Left ventricle myocardium superior (tissue), 1 donor: ENCODE data around the gene ALX4. TPM values are rescaled to one million over a fixed set of nuclear protein-coding genes. Genes with fewer than 3 reads are reported as not detected.

Experiments
- ATAC-seq: fragments of 200-7000 bp; cut with Tn5 transposase; one replicate; pipeline ENCODE4 v1.9.1; 2020; ENCODE audit warnings: mild to moderate bottlenecking, moderate library complexity
- DNase-seq: peaks from one replicate; pipeline ENCODE4 v3.0.0-alpha.2; 2020
- intact Hi-C: fragments of 100-400 bp; cut with micrococcal nuclease; formaldehyde crosslinking; loops from one replicate; pipeline ENCODE4 v1.11.0; 2022
- total RNA-seq: library from RNA; stranded (reverse); fragmentation: NEBNext Ultra II Directional; extraction: Animal tissue kit (Norgen Biotek cat#: 25700); gene quantifications from one replicate; pipeline ENCODE4 v1.2.1, GENCODE V29; 2021
- donor health status: DM: no; HTN: yes; CAD: no; lungs with severe emphysema.

ALX4 gene
- total RNA-seq, 1 donor from 2014 or later, result 0.07 TPM

GRCh38 chr11:44306052-44306917, 3.7 kb downstream of the ALX4 start:
- DNase-seq (no peak), ATAC-seq (no peak)
- intact Hi-C loops, result no loop called here

DNA sequence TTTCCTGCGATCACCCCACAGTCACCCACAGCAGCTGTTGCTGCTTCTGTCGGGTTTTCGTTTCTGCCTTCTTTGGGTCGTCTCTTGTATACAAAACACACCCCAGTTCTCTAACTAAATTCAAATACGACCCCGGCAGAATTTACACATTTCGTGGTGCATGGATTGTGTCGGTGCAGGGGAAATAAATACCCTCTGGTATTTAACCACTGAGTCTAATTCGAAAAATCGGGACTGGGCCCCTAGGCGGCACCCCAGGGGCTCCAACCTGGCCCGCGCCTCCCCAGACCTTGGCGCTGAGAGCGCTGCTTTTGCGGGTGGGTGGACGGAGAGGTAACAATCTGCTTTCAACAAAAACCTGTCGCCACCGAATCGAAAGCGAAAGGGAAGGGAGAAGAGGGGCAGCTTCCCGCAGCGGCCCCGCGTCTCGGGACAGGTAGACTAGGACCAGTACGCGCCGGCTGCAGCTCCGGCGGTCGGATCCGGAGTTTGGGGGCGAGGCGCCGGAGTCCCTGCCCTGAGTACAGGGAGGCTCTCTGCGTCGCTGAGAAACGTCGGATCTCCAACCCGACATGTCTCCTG, 4.4 kb downstream of the ALX4 start:
- ATAC-seq (no peak), DNase-seq (no peak)
- intact Hi-C loops, result no loop called here

GRCh38 chr11:44305026-44305469, 4.9 kb downstream of the ALX4 start:
- ATAC-seq (no peak), DNase-seq (no peak)
- intact Hi-C loops, result no loop called here

GRCh38 chr11:44304091-44305025, 5.6 kb downstream of the ALX4 start:
- DNase-seq (no peak), ATAC-seq (no peak)
- intact Hi-C loops, result no loop called here

DNA sequence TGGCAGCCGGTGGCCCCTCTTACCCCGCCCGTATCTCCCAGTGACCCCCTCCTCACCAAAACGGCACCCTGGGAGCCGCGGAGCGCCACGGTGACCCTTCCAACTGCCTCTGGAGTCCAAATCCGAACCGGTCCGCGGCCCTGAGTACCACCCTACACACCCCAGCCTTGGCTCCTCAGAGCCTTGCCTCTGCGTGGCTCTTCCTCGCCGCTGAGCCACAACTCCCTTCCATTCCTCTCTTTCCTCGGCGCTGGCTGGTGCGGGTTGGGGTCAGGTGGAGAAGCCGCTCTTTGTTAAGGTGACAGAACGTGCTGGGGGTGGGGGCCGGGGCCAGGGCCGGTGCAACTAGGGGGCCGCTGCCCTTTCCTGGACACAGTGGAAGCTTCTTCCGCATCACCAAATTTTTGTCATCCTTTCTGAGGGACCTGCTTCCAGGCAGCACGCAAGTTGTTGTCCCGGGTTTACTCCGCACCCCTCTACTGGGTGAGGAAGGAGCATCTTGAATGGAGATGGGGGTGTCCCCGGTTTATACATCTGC, 6.5 kb downstream of the ALX4 start:
- intact Hi-C loops, result no loop called here
- DNase-seq (no peak), ATAC-seq (no peak)

GRCh38 chr11:44301564-44302271, 8.2 kb downstream of the ALX4 start:
- ATAC-seq (no peak), DNase-seq (no peak)
- intact Hi-C loops, result no loop called here

- ATAC-seq, result no peak
- intact Hi-C loops, result no loop called here
- no peak for DNase-seq
Measured at GRCh38 chr11:44300844-44301563, 8.9 kb downstream of the ALX4 start.

DNA sequence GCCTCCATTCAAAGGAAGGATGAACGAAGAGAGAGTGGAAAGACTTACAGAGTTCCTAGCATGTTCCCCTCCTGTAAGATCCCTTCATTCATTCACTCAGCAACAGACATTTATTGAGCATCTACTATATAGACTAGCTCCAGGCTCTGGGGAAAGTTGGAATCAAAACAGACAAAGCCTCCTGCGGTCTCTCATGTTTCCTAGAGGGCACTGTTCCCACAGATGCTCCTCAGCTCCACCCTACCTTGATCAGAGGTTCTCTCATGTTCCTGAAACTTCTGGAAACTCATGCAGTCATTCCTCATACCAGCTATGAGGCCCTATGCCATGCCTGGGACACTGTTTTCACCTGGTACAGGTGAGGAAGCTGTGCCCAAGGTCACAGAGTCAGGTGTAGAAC, 11.1 kb downstream of the ALX4 start:
- ATAC-seq (no peak), DNase-seq (no peak)
- intact Hi-C loops, result no loop called here

GRCh38 chr11:44290208-44290607, 19.7 kb downstream of the ALX4 start:
- ATAC-seq (no peak), DNase-seq (no peak)
- intact Hi-C loops, result no loop called here

DNA sequence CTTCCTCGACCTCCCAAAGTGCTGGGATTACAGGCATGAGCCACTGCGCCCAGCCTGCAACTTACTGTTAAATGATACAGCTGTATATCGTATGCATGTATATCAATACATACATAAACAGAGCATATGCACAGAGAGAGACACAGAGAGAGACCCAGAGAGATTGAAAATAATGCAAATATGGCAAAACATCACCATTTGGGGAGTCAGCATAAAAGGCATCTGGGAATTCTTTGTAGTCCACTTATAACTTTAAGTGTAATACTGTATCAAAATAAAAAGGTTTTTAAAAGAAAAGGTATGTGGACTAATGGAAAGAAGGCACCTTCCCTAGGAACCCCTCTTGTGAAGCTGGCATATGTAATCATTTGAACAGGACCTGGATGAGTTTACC, 21.8 kb downstream of the ALX4 start:
- no peak for DNase-seq
- no peak for ATAC-seq
- intact Hi-C loops, result no loop called here

DNA sequence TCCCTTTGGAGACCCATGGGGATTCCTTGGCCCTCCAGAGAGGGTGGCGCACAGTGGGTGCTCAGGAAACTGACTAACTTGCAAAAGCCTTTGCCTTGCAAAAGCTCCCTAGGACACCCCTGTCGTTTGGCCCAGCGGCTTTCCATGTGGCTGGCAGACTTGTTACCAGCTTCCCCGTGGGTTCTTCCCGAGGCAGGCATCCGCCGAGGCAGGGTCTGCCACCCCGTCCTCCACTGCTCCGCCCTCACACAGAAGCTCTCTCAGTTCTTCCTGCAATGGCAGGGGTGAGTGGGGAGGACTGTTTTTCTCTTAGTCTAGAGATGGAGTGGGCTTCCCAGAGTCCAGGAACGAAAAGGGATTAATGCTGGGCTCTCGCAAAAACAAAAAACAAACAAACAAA, 23.0 kb downstream of the ALX4 start:
- intact Hi-C loops, result loop anchor here (2.0 kb wide), 1 partner anchor 252 kb away; no protein-coding TSS in a partner anchor
- ATAC-seq (no peak), DNase-seq (no peak)

DNA sequence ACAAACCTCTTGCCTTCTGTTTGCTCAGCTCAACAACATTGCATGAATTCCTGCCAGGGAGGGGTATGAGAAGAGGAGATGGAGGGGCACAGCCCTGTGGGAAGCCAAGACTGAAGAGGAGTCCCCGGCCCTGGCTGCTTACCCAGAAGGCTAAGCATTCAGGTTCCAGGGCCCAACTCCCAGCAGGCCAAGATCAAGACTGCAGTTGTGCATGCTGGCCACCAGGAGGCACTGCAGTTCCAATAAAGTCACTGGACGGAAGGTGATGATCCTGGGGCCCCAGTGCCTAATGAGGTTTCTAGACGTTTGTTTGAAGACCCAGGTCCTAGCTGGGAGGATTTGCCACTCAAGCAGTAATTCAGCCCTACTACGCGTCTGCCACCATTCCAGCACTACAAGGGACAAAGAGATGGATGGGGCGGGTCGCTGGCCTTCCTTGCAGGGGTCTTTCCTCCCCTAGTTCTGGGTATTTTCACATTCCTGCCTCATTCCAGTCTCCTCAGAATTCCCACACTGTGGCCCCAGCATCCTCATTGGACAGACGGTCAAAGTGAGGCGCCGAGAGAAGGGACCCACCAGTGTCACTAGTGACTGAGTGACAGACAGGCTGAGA, 23.6 kb downstream of the ALX4 start:
- no peak for DNase-seq
- intact Hi-C loops, result loop anchor here (2.0 kb wide), 1 partner anchor 252 kb away; no protein-coding TSS in a partner anchor
- peak; percentile 71 for ATAC-seq

DNA sequence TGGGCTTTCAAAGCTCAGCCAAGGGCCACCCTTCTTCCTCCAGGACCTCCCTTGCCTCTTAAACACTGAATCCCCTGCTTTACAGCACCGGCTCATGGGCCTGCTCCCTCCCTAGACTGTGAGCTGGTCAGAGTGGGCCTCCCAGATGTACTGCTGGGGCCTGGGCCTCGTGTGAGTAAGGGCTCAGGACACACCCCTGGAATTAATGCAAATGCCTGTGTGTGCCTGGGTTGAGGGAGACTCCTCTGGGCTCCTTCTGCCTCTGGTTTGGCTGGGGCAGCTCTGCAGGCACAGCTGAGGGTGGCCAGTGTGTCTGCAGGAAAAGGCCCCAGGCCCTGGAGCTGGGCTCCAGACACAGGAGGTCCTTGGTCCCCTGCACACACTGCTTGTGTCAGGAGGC, 24.2 kb downstream of the ALX4 start:
- no peak for DNase-seq
- no peak for ATAC-seq
- intact Hi-C loops, result loop anchor here (2.0 kb wide), 1 partner anchor 253 kb away; no protein-coding TSS in a partner anchor

GRCh38 chr11:44282620-44283019, 27.3 kb downstream of the ALX4 start:
- no peak for DNase-seq
- no peak for ATAC-seq
- intact Hi-C loops, result no loop called here

DNA sequence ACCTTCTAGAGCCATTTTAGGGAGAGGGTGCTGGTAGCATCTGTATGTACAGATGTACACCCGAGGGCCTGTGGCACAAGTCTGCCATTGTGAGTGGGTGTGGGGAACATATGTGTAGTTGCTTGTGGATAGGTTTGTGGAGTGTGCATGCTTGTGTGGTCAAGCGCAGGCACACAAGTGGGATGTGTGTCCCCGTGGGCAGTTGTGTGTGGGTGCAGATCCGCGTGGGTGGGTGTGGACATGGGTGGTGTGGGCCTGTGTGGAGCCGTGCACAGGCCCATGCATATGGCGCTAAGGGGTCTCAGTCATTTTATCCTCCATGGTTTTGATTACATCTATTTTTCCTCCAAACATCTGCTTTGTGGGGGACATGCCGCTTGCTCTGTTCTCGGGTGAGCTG, 28.8 kb downstream of the ALX4 start:
- intact Hi-C loops, result no loop called here
- DNase-seq (no peak), ATAC-seq (no peak)

GRCh38 chr11:44280257-44280656, 29.7 kb downstream of the ALX4 start:
- no peak for ATAC-seq
- no peak for DNase-seq
- intact Hi-C loops, result no loop called here

DNA sequence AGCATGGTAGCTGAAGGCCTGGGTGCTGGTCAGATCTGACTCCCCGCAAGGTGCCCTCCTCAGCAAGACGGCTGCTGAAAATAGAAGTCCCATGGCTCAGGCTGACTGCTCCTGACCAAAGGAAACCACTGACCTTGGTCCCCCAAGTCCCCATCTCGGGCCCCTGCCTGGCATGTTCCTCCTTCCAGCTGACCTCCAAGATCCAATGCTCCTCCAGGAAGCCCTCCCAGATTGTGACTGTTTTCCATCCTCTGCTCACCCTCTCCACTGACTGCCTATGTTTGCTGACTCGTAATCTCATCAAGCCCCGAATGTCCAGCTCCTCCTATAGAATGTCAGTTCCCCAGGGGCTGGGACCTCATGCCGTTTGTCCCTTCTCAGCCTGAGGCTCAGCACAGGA, 30.5 kb downstream of the ALX4 start:
- no peak for ATAC-seq
- intact Hi-C loops, result no loop called here

More for the DNA sequence above, 30.5 kb downstream of the ALX4 start:
- no peak for DNase-seq
